ENCODE results near the gene URI1.

The URI1 gene

DNA sequence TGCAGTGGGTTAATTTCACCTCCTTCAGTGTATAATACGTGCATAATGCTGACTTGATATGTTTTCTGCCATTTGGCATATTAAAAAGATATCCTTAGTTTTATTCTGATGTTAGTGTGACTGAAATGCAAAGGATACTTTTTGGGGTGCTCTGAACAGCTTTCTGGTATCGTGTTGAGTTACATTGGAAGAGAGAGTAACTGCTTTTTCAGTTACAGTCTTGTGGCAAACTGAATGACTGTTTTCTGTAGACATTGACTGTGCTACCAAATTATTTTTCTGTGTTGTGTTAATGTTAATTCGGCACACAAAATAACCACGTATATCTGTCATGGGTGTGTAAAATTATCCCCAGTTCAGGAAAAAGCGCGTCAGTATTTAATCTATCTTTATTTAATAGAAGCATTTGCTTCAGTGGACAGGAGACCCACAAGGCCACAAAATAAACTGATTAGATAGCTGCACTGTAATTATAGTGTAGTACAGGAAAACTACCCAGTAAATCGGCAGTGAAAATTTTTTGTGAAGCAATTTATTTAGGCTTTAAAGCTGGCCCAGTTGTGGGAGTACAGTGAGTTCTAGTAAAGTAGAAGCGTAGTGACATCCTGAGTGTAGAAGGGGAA, 2.5 kb downstream of the URI1 start:
- ChIA-PET CTCF (interaction anchor here (0.5 to 2.4 kb wide), 9 partner anchors 20 to 1799 kb away, joined by 3 to 22 read pairs (median 4); no protein-coding TSS in a partner anchor), POLR2A (no interaction called here)
- Histone ChIP-seq H3K4me3 (ENCODE audit: low read depth, low read length) (no peak overlapping the region), H3K36me3 (ENCODE audit: control insufficient read depth in 2 of 2, insufficient read depth in 1 of 2, low read length in 2 of 2) (no peaks in the 10 kb centered on the region), H3K9me3 (ENCODE audit: control insufficient read depth, insufficient read depth, low read depth, low read length) (no peaks in the 10 kb centered on the region), H3K27ac (ENCODE audit: extremely low read depth, low read depth, low read length) (peak overlapping the region; percentile 12), H3K4me1 (ENCODE audit: control insufficient read depth, insufficient read depth, low read length) (peaks cover 51% of the 10 kb centered on the region)
- no peak for TF ChIP-seq ZNF677 (tag by site-specific recombination; IDR thresholded peaks at IDR 0.05)
- no peak for TF ChIP-seq ZNF707 (tag by site-specific recombination; IDR thresholded peaks at IDR 0.05)
- TF ChIP-seq ZNF248 (tag by site-specific recombination; IDR thresholded peaks at IDR 0.05): no peak
- no peak for TF ChIP-seq ZNF404 (tag by site-specific recombination; IDR thresholded peaks at IDR 0.05)
- peak; percentile 8; the same call in 1 of the 2 replicates for TF ChIP-seq ZNF664 (tag by site-specific recombination; IDR thresholded peaks at IDR 0.05)
- peak; percentile 19; the same call in 1 of the 2 replicates for TF ChIP-seq ZBTB8A (tag by site-specific recombination; IDR thresholded peaks at IDR 0.05)
- TF ChIP-seq, protein P1, sequence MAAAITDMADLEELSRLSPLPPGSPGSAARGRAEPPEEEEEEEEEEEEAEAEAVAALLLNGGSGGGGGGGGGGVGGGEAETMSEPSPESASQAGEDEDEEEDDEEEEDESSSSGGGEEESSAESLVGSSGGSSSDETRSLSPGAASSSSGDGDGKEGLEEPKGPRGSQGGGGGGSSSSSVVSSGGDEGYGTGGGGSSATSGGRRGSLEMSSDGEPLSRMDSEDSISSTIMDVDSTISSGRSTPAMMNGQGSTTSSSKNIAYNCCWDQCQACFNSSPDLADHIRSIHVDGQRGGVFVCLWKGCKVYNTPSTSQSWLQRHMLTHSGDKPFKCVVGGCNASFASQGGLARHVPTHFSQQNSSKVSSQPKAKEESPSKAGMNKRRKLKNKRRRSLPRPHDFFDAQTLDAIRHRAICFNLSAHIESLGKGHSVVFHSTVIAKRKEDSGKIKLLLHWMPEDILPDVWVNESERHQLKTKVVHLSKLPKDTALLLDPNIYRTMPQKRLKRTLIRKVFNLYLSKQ (tag by site-specific recombination; IDR thresholded peaks at IDR 0.05; ENCODE audit: borderline replicate concordance): no peak
- no peak for TF ChIP-seq ZNF112 (tag by site-specific recombination; IDR thresholded peaks at IDR 0.05)
- no peak for TF ChIP-seq ZNF560 (tag by site-specific recombination; IDR thresholded peaks at IDR 0.05; ENCODE audit: borderline replicate concordance)
- TF ChIP-seq ZNF555 (tag by site-specific recombination; conservative IDR thresholded peaks at IDR 0.05): no peak
- no peak for TF ChIP-seq GLI2 (tag by site-specific recombination; IDR thresholded peaks at IDR 0.05; ENCODE audit: borderline replicate concordance, low read depth)
- TF ChIP-seq ZNF423 (tag by site-specific recombination; IDR thresholded peaks at IDR 0.05): no peak
- no peak for TF ChIP-seq ZFP69B (tag by site-specific recombination; IDR thresholded peaks at IDR 0.05)
- no peak for TF ChIP-seq ZBTB7A (tag by site-specific recombination; IDR thresholded peaks at IDR 0.05; ENCODE audit: low read depth)
- TF ChIP-seq GLI4 (tag by site-specific recombination; IDR thresholded peaks at IDR 0.05): no peak
- no peak for TF ChIP-seq ZNF830 (tag by site-specific recombination; IDR thresholded peaks at IDR 0.05; ENCODE audit: low read depth)
- TF ChIP-seq ZNF843 (tag by site-specific recombination; IDR thresholded peaks at IDR 0.05): no peak
- TF ChIP-seq SALL2 (tag by site-specific recombination; IDR thresholded peaks at IDR 0.05; ENCODE audit: borderline replicate concordance): no peak
- no peak for TF ChIP-seq ZNF341 (tag by site-specific recombination; IDR thresholded peaks at IDR 0.05; ENCODE audit: low read depth)
- TF ChIP-seq PRDM1 (tag by site-specific recombination; IDR thresholded peaks at IDR 0.05): 0 out of 2 replicates have a peak, but pooled peaks have one; percentile 17
- no peak for TF ChIP-seq ZBTB21 (tag by site-specific recombination; IDR thresholded peaks at IDR 0.05)
- TF ChIP-seq ZNF138 (tag by site-specific recombination; IDR thresholded peaks at IDR 0.05; ENCODE audit: borderline replicate concordance): no peak
- TF ChIP-seq, protein P2, sequence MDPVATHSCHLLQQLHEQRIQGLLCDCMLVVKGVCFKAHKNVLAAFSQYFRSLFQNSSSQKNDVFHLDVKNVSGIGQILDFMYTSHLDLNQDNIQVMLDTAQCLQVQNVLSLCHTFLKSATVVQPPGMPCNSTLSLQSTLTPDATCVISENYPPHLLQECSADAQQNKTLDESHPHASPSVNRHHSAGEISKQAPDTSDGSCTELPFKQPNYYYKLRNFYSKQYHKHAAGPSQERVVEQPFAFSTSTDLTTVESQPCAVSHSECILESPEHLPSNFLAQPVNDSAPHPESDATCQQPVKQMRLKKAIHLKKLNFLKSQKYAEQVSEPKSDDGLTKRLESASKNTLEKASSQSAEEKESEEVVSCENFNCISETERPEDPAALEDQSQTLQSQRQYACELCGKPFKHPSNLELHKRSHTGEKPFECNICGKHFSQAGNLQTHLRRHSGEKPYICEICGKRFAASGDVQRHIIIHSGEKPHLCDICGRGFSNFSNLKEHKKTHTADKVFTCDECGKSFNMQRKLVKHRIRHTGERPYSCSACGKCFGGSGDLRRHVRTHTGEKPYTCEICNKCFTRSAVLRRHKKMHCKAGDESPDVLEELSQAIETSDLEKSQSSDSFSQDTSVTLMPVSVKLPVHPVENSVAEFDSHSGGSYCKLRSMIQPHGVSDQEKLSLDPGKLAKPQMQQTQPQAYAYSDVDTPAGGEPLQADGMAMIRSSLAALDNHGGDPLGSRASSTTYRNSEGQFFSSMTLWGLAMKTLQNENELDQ (tag by site-specific recombination; IDR thresholded peaks at IDR 0.05; ENCODE audit: low read depth): no peak
- TF ChIP-seq, protein P3, sequence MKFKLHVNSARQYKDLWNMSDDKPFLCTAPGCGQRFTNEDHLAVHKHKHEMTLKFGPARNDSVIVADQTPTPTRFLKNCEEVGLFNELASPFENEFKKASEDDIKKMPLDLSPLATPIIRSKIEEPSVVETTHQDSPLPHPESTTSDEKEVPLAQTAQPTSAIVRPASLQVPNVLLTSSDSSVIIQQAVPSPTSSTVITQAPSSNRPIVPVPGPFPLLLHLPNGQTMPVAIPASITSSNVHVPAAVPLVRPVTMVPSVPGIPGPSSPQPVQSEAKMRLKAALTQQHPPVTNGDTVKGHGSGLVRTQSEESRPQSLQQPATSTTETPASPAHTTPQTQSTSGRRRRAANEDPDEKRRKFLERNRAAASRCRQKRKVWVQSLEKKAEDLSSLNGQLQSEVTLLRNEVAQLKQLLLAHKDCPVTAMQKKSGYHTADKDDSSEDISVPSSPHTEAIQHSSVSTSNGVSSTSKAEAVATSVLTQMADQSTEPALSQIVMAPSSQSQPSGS (tag by site-specific recombination; IDR thresholded peaks at IDR 0.05; ENCODE audit: low read depth): no peak
- no peak for TF ChIP-seq HOXD13 (CRISPR knock-in tag; IDR thresholded peaks at IDR 0.05; ENCODE audit: borderline replicate concordance)
- TF ChIP-seq, protein P4, sequence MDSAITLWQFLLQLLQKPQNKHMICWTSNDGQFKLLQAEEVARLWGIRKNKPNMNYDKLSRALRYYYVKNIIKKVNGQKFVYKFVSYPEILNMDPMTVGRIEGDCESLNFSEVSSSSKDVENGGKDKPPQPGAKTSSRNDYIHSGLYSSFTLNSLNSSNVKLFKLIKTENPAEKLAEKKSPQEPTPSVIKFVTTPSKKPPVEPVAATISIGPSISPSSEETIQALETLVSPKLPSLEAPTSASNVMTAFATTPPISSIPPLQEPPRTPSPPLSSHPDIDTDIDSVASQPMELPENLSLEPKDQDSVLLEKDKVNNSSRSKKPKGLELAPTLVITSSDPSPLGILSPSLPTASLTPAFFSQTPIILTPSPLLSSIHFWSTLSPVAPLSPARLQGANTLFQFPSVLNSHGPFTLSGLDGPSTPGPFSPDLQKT (IDR thresholded peaks at IDR 0.05; ENCODE audit: borderline replicate concordance, low read depth, low read length): no peak
- no peak for TF ChIP-seq ZNF132 (tag by site-specific recombination; IDR thresholded peaks at IDR 0.05; ENCODE audit: borderline replicate concordance)
- no peak for TF ChIP-seq KLF16 (tag by site-specific recombination; IDR thresholded peaks at IDR 0.05)
- peak; percentile 89 for TF ChIP-seq SP7 (tag by site-specific recombination; IDR thresholded peaks at IDR 0.05)
- TF ChIP-seq ZNF660 (tag by site-specific recombination; IDR thresholded peaks at IDR 0.05): 0 out of 2 replicates have a peak, but pooled peaks have one; percentile 10
- no peak for TF ChIP-seq GFI1B (tag by site-specific recombination; IDR thresholded peaks at IDR 0.05)
- TF ChIP-seq ZNF777 (tag by site-specific recombination; IDR thresholded peaks at IDR 0.05; ENCODE audit: borderline replicate concordance): no peak

All from HEK293 (cell line).